ENCODE data around the gene PTPRN2.
A peak's percentile ranks its signal among the peaks of the same experiment; 100 is the strongest.
"Not testable (repeated sequence)": the region's sequence is repeated elsewhere in the genome, so short reads cannot be mapped to it uniquely, and the experiment has no call there.

Gene PTPRN2

GRCh38 chr7:158315881-158316280, 271.7 kb downstream of the PTPRN2 start:
- no peak for FAIRE-seq

GRCh38 chr7:158315326-158315725, 272.3 kb downstream of the PTPRN2 start:
- FAIRE-seq, result no peak

- no peak for FAIRE-seq
Measured at GRCh38 chr7:158314394-158314793, 273.2 kb downstream of the PTPRN2 start.

GRCh38 chr7:158313931-158314330, 273.7 kb downstream of the PTPRN2 start:
- no peak for FAIRE-seq

GRCh38 chr7:158312789-158313188, 274.8 kb downstream of the PTPRN2 start:
- no peak for FAIRE-seq

- no peak for FAIRE-seq
Measured at GRCh38 chr7:158311791-158312190, 275.8 kb downstream of the PTPRN2 start.

GRCh38 chr7:158310924-158311666, 276.5 kb downstream of the PTPRN2 start:
- FAIRE-seq, result no peak

GRCh38 chr7:158309868-158310763, 277.5 kb downstream of the PTPRN2 start:
- FAIRE-seq, result no peak

- no peak for FAIRE-seq
Measured at GRCh38 chr7:158308001-158308400, 279.6 kb downstream of the PTPRN2 start.

- not testable (repeated sequence) for FAIRE-seq
Measured at GRCh38 chr7:158304072-158304471, 283.6 kb downstream of the PTPRN2 start.

GRCh38 chr7:158303121-158303520, 284.5 kb downstream of the PTPRN2 start:
- FAIRE-seq, result no peak

GRCh38 chr7:158302274-158303070, 285.2 kb downstream of the PTPRN2 start:
- peak; percentile 57 for FAIRE-seq

- no peak for FAIRE-seq
Measured at GRCh38 chr7:158301207-158301606, 286.4 kb downstream of the PTPRN2 start.

- no peak for FAIRE-seq
Measured at GRCh38 chr7:158300427-158300826, 287.2 kb downstream of the PTPRN2 start.

GRCh38 chr7:158299607-158300006, 288.0 kb downstream of the PTPRN2 start:
- FAIRE-seq, result no peak

- no peak for FAIRE-seq
Measured at GRCh38 chr7:158296798-158297104, 290.9 kb downstream of the PTPRN2 start.

- FAIRE-seq, result no peak
Measured at GRCh38 chr7:158295966-158296797, 291.4 kb downstream of the PTPRN2 start.

- not testable (repeated sequence) for FAIRE-seq
Measured at GRCh38 chr7:158294468-158295215, 293.0 kb downstream of the PTPRN2 start.

- FAIRE-seq, result no peak
Measured at GRCh38 chr7:158292948-158293347, 294.7 kb downstream of the PTPRN2 start.

- FAIRE-seq, result no peak
Measured at GRCh38 chr7:158291998-158292397, 295.6 kb downstream of the PTPRN2 start.

GRCh38 chr7:158289761-158290523, 297.7 kb downstream of the PTPRN2 start:
- FAIRE-seq, result no peak
